HL-60/S4 (cell line): ENCODE data around the gene PPP1R26.
"Not testable (repeated sequence)": the region's sequence is repeated elsewhere in the genome, so short reads cannot be mapped to it uniquely, and the experiment has no call there.

Source experiments
- in situ Hi-C: fragments of 300-500 bp; cut with MboI; formaldehyde crosslinking; loops from 2 replicates; pipeline ENCODE4 v1.14.3; 2022; ENCODE audit warnings: low sequenced_read_pairs

Gene PPP1R26

DNA sequence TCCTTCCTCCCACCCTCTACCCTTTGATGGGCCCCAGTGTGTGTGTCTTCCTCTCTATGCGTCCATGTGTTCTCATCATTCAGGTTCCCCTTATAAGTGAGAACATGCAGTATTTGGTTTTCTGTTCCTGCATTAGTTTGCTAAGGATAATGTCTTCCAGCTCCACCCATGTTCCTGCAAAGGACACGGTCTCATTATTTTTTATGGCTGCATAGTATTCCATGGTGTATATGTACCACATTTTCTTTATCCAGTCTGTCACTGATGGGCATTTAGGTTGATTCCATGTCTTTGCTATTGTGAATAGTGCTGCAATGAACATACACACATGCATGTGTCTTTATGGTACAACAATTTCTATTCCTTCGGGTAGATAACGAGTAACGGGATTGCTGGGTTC lies 21.1 kb upstream of the PPP1R26 start:
- in situ Hi-C loops, result not testable (repeated sequence)

DNA sequence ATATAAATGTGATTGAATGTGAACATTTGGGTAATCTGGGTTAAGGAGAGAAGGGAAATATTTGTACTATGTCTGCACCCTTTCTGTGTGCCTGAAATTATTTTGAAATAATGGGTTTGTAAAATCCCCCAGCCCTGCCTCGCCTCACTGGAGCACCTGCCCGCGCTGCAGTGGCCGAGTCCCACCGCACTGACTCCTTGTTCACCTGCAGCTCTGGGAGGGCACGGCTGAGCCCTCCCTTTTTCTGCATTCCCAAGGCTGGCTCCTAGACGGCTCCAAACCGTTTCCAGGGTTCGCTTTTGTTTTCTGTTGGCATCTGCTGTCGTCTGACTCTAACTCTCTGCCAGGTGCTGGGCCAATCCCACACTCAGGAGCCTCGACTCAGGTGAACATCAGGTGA lies 17.6 kb upstream of the PPP1R26 start:
- in situ Hi-C loops, result no loop called here

DNA sequence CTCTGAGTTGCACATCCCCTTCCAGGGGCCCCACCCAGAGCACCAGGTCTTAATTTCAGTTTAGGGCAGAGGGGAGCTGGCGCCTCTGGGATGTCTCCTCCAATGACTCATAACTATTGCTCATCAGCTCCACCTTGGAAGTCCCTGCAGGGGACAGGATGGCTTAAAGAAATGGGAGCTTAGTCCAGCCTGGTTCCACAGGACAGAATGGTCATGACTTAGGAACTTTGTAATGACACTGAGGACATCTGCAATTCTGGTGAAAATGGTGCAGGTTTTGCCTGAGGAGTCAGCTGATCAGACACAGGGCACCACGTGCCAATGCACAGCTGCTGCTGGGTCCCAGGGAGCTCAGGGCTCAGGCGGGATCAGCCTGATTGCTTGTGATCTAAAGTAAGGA lies 16.4 kb upstream of the PPP1R26 start:
- in situ Hi-C loops, result no loop called here

DNA sequence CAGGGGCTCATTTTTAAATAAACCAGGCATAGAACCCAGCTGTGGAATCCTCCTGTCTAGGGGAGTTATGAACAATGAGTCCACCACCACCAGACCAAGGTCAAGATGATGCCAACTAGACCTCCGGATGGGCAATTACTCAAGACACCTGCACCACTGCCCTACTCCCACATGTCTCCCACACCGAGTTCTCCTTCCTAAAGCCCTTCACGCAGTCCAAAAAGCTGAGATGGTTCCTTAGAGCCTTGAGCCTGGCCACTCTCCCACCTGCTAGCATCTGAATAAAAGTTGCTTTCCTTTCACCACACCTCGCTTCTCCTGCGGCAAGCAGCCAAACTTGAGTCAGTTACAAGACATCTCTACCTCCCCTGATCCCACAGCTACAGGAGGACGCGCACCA lies 15.4 kb upstream of the PPP1R26 start:
- in situ Hi-C loops, result no loop called here

DNA sequence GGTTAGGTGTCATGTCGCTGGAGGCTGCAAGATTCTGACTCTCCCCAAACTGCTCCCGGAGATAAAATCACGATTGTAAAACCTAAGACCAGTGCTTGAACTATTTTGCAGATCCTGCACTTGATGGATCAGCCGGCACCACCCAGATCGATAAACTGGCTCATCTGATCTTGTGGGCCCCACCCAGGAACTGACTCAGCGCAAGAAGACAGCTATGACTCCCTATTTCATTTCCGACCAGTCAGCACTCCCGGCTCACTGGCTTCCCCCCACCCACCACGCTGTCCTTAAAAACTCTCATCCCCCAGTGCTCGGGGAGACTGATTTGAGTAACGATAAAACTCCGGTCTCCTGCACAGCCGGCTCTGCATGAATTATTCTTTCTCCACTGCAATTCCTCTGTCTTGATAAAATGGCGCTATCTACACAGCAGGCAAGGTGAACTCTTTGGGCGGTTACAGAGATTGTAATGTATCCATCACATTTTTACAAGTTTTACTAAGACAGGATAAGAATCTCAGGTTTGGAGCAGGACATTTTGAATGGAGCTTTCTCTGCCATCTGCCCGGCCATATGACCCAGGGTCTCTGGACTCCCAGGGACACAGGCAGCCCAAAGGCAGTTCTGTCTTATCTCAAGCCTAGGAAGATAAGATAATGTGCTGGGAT lies 10.6 kb upstream of the PPP1R26 start:
- in situ Hi-C loops, result no loop called here

DNA sequence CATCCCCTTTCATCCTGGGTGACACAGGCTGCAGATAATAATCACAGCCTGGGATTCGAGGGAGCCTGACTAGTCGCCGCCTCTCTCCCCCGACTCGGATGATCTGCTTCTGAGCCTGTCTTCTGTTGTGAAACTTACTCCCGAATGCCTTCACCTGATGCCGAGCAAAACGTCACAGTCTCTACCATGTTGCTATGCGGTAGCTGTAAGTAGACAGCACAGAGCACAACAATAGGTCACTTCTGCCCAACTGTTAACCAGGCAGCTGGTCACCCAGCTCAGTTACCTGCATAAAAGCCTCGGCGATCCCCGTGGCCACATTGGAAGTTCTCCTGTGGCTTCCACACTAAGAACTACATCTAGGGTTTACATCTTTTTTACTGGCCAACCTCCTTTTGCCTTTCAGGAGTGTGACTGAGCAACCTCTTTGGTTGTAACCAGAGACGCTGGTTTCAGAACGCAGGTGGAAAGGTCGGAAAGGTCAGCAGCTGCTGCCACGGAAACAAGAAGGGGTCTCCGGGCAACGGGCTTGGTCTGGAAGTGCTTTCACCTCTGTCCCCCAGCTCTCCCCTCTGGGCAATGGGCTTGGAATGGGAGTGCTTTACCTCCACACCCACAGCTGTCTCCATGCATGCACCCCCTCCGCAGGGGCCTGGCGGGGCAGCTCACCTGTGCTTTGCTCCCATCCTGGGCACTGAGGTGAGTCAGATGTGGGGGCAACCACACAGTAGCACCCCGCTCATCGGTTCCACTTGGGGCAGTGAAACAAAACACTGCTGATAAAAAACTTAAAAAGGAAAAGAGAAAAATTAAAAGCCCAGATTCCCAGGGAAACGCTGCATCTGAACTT lies 7.6 kb upstream of the PPP1R26 start:
- in situ Hi-C loops, result no loop called here

DNA sequence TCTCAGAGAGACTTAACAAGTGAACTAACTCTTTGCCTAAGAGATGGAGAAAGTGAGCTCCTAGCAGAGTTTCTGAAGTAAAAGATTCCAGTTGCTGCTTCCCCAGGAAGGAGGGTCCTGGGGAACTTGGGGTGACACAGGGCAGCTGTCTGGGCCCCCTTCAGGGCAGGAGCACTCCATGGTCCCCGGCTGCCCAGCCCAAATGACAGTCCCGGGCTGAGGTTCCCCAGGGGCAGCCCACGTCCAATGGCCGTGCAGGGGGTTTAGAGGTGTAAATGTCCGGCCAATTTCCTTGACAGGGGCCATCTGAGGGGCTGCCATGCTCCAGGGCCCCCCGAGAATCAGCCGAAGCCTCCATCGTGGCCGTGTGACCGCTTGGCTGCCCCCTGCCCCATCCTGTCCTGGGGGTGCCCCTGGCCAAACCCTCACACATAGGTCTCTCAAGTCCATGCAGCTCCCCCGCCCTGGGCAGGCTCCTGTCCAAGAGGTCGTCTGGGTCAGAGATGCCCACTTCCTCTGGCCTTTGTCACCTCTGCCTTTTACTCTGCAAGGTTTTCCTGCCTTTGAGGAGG lies 5.5 kb upstream of the PPP1R26 start:
- in situ Hi-C loops, result no loop called here

DNA sequence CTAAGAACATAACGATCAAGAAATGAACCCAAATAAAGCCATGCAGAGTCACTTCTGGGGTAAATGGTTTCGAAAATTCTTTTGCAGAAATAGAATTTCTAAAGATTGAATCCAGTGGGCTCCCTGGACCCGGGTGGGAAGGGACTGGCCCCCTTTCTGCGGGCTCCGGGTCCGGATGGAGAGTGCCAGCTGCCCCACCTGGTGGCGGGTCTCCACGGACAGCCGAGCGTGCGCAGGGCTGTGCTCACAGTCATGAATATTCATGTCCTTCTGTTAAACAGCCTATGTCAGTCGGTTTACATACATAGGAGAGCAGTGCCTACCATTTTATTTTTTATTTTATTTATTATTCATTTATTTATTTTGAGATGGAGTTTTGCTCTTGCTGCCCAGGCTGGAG lies 4.7 kb upstream of the PPP1R26 start:
- in situ Hi-C loops, result no loop called here

DNA sequence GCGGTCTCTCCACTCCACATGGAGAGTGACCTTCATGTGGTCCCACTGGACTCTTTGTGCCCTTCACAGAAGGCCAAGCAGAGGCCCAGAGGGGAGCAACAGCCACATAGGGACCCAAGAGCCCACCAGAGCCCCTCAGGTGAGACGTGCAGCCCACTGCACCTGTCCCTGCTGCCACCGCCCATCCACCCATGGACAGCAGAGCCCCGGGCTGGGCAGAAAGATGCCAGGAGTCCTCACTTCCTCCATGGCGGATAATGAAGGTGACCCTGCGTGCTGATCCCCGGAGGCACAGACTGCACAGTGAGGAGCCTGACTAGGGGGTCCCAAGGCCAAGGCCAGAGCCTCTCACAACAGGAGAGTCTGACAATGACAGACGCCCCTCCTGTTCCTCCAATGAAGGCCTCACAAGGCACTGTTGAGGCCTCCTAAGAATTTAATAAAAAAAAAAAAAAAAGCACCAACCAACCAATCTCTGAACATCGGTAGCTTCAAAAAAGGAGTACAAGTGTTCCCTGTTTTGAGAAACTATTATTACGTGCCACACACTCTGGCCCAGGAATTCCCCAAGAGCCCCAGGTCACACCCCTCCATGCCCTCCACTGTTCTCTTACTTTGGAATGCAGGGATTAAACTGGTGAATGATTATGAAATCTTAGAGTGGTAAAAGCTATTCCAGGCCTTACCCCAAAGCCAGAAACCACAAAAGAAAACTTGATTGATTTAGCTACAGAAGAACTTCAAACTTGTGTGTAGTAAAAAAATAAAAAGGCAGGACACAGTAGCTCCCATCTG lies 2.8 kb upstream of the PPP1R26 start:
- in situ Hi-C loops, result no loop called here

DNA sequence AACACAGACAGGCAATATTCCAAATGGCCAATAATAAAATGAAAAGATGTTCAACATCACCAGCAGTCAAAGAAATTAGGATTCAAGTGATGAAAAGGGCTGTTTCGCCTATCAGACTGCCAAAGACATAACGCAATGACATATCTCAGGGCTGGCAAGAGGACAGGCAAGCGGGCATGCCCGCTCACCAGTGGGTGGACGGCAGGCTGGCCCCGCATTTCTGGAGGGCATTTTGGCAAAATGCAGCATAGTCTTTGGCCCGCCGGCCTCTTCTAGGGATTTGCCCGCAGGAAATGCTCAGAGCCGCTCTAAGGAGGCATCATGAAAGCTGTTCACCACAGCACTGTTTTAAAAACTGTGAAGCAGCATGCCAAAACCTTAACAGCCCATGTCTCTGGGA lies 1.4 kb upstream of the PPP1R26 start:
- in situ Hi-C loops, result no loop called here

DNA sequence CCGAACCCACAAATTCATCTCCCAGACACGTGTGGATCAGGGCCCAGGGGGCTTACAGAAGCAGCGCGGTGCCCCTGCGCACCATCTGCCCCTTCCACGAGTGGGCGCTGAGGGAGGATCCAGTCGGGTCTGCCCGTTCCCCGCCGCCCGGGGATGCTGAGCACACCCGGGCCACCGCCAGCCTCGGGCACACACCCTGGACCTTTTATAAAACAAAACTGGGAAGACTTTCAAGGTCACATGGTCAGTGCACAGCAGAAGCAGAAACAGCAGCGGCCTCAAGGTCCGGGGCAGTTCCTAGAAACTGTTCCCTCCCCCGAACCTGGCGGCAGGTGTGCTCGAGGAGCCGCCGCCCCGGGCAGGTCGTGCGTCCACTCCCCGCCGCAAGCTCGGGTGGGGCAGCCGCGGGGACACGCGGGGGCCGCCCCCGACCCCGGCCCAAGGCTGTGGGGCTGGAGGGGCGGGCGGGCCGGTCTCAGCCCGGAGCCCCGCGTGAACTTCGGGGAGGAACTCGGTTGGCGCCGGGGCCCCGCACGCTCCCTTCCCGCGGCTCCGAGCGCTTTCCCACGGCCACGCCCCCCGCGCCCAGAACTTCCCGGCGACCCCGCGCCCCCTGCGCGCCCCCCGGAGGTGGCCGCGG lies 633 bp upstream of the PPP1R26 start:
- in situ Hi-C loops, result no loop called here

DNA sequence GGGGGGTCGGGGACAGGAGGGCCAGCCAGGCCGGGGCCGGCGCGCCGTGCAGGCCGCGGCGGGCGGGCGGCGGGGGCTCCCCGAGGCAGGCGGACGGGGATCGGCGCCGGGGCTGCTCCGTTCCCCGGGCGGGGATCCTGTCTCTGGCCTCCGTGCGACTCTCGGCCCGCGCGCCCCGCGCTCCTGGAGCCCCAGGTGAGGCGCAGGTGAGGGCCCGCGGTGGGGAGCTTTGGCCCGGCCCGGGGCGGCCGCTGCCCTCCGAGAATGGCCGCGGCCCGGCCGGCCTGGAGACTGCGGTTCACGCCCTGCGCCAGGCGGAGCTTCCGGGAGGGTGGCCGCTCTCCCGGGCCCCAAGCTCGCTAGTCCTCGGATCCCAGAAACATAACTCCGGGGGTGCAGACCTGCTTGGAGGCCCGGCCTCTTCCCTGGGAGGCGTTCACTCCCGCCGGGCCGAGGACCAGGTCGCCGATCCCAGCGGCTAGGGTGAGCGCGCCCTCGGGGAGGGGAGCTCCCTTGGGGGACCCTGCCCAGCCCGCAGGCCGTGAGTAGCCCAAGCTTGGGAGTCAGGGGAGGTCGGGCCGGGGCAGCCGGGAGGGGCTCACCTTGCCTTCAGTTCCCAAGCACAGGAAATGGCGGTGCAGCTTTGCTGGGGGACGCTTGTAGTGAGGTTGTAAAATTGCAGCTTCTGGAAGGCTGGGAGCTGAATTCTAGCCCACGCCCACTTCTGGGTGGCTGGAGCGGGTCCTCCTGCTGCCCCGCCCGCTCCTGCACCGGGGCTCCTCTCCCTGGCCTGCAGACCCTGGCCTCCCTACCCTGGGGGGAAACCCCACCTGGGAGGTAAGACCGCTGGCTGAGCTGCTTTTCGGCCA lies 723 bp downstream of the PPP1R26 start:
- in situ Hi-C loops, result no loop called here

DNA sequence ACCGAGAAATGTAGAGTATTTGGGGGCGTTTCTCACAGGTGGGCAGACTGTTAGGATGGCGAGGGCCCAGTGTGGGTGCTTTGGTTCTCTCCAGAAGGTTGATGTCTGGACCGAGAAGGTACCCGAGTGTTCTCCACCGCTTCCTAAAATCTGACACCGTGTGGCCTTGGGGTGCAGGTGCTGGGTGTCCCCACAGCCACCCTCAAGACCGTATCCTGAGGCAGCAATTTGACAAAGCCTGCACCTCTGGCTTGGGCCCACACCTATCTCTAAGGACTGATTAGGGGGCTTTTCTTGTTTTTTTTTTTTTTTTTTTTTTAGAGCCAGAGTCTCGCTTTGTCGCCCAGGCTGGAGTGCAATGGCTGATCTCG lies 1.3 kb downstream of the PPP1R26 start:
- in situ Hi-C loops, result no loop called here

DNA sequence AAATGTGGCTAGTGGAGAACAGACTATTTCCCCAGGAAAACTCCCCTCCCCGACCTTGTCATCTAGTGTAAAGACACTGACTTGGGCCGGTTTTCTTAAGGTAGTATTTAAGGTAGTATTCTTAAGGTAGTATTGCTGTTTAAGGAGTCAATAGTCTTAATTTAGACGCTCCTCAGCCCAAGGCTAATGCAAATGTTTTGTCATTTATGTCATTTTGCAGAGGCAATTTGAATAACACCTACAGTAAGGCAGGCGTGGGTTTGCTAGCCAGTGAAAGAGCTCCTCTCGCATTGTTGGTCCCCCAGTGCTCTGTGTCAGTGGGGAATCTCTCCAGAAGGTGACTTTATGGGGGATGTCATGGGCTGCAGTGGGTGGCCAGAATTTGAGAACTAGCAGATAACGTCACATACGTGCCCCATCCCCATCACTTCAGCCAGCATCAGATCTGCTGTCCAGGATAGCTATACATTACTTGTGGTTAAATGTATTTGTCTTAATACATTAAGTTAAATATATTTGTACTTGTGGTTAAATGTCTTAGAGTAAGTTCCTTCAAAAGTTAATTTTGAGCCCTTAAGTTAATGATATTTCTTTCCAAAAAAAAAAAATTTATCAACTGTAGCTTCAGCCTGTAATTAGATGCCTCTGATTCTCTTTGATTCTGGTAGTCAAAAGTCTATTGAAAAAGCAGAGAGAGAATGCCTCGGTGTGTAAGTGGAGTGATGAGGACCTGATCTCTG lies 2.6 kb downstream of the PPP1R26 start:
- in situ Hi-C loops, result no loop called here

DNA sequence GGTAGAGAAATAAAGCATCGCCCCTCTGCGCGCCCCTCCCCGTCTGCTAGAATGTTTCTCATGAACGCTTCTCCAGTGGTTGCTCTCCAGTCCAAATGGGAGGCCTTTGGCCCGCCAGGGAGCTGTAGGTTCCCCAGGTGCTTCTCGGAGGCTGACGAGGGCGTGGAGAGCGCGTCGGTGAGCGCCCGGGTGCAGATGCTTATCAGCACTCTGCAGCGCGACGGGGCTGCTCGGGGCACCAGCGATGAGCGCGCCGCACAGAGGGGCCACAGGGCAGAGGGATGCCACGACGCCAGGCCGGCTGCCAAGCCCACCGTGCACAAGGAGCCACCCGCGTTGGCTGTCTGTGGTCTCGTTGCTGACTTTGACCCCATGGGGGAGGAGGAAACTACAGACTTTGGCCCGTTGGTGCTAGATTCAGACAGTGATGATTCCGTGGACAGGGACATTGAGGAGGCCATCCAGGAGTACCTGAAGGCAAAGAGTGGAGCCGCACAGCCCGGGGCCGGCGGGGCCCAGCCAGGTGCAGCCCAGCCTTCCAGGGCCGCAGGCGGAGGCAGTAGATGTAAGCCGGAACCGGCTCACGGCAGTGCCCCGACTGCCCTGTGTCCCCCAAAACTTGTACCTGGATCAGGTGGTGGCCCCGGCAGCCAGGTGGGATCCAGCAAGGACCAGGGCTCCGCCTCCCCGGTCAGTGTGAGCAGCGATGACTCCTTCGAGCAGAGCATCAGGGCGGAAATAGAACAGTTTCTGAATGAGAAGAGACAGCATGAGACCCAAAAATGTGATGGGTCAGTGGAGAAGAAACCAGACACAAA lies 5.1 kb downstream of the PPP1R26 start:
- in situ Hi-C loops, result no loop called here

DNA sequence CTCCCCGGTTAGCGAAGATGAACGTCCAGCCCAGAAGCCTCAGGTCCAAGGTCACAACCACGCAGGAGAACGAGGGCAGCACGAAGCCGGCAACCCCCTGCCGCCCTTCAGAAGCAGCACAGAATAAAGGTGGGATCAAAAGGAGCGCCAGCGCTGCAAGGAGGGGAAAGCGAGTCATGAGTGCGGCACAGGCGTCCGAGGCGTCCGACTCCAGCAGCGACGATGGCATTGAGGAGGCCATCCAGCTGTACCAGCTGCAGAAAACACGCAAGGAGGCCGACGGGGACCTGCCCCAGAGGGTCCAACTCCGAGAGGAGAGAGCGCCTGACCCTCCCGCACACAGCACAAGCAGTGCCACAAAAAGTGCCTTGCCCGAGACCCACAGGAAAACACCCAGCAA lies 5.8 kb downstream of the PPP1R26 start:
- in situ Hi-C loops, result no loop called here

DNA sequence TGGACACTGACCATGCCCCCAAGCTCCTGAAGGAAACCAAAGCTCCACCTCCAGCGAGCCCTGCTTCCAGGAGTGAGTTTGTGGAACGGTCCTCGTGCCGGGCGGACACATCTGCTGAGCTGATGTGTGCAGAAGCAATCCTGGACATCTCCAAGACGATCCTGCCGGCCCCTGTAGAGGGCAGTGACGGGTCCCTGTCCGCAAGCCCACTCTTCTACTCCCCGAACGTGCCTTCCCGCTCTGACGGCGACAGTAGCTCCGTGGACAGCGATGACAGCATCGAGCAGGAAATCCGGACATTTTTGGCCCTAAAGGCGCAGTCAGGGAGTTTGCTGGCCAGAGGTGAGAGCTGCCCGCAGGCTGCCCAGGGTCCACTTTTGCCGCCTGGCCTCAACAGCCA lies 6.2 kb downstream of the PPP1R26 start:
- in situ Hi-C loops, result no loop called here

DNA sequence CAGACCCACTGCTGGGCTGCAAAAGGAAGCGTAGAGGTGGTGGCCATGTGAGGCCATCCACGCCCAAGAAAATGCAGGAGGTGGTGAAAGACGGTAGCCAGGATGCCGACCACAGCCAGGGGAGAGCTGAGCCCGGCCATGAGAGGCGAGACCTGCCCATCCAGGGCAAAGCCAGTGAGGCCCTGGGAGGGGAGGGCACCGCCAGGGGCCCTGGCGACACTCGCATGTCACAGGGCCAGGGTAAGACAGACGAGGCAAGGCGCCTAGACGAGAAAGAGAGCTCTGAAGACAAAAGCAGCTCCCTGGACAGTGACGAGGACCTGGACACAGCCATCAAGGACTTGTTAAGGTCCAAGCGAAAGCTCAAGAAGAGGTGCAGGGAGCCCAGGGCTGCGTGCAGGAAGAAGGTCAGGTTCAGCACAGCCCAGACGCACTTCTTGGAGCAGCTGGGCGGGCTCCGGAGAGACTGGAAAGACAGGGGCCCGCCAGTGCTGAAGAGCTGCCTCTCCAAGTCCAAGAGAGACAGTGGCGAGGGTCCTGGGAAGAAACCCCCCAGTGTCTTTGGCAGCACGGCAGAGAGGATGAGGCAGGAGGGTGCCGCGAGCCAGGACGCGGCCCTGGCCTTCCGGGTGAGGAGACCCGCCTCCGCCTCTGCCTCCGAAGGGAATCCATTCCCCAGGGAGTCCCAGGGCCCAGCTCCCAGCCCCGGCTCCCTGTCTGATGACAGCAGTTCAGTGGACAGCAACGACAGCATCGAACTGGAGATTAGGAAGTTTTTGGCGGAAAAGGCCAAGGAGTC lies 6.9 kb downstream of the PPP1R26 start:
- in situ Hi-C loops, result no loop called here
